ENCODE data around the gene GAB3. TPM values are rescaled to one million over a fixed set of nuclear protein-coding genes. Genes with fewer than 3 reads are reported as not detected.

Gene GAB3
- total and polyA plus RNA-seq, 2 experiments from 2014 or later: 0.89 to 1.8 TPM

DNA sequence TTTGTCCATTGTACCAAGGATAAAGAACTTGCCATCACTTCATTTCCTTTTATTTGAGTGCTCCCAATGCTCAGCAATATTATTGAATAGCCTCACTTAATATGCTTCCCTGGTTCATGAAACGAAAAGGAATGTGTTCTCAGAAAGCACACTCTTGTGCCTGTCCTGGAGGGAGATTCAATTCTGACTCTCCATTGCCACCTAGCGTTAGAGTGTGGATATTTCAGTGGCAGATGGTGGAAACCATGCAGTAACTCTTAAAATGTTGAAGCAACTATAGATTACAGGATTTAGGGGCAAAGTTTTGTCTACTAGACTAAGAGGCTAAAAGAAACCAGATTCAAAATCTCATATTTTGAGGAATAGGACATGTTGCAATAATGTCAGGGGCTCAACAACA is 36.0 kb downstream of the GAB3 start (continued):
- TF ChIP-seq, protein P1, sequence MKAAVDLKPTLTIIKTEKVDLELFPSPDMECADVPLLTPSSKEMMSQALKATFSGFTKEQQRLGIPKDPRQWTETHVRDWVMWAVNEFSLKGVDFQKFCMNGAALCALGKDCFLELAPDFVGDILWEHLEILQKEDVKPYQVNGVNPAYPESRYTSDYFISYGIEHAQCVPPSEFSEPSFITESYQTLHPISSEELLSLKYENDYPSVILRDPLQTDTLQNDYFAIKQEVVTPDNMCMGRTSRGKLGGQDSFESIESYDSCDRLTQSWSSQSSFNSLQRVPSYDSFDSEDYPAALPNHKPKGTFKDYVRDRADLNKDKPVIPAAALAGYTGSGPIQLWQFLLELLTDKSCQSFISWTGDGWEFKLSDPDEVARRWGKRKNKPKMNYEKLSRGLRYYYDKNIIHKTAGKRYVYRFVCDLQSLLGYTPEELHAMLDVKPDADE (IDR thresholded peaks at IDR 0.05): no peak
- no peak for TF ChIP-seq STAT1 (IDR thresholded peaks at IDR 0.05; ENCODE audit: unreplicated experiment)
- no peak for TF ChIP-seq EZH2 (IDR thresholded peaks at IDR 0.05; ENCODE audit: low read depth, unreplicated experiment)
- no peak for TF ChIP-seq ZNF331 (CRISPR knock-in tag; IDR thresholded peaks at IDR 0.05; ENCODE audit: low read depth)

DNA sequence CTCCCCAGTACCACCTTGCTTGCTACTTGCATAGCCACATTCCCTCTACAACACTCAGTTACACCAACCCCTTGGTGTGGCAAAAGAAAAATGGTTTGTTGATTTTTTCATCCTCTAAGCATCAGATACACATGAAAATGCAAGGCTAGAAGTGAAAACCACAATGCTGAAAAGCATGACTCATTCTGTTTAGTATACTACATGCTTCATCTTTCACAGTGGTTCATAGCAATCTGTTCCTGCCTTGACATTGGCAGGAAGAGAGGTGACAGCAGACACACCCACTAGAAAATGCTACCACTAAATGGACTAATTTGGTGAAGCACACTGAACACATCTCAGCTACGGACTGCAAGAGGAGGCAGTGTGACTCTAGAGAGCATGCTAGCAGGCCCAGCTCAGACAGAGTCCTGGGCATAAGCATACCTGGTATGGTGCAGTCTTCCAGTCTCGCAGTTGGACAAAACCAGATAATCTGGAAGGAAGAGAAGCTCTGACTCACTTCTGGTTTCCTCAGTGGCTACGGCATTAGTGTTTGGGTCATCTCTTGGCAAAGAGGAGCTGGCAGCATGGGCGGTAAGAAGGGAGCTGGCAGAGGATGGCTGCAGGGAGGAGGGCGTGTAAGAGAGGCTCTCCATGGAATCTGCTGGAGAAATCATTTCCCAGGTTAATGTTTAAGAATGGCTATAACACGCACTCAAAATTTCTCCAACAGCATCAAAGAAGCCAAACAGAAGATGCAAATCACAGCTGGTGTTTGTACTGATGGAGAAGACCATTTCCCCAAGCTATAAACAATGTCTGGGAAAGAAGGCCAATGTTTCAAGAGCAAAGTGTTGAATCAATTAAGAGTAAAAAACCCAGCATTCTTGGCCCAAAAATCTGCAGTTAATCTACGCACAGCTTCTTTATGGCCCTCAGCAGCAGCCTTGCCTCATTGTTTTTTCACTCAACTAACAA is 37.8 kb downstream of the GAB3 start:
- Histone ChIP-seq H3K4me2 (no peak overlapping the region), H3F3A (replicated peaks; ENCODE audit: low read depth) (no peaks in the 10 kb centered on the region), H3K79me2 (replicated peaks; ENCODE audit: insufficient read depth) (no peaks in the 10 kb centered on the region), H4K20me1 (replicated peaks; ENCODE audit: insufficient read depth) (no peaks in the 10 kb centered on the region), H3K4me1 (ENCODE audit: insufficient read depth) (no peaks in the 10 kb centered on the region), H3K27me3 (ENCODE audit: insufficient read depth) (no peaks in the 10 kb centered on the region), H3K36me3 (ENCODE audit: insufficient read depth) (no peaks in the 10 kb centered on the region), H3K27ac (ENCODE audit: low read depth) (no peak overlapping the region), H2AFZ (no peak overlapping the region), H3K4me3 (no peak overlapping the region), H3K9me2 (ENCODE audit: insufficient read depth) (no peaks in the 10 kb centered on the region)
- Mint-ChIP-seq H3K4me1 (peaks cover 2% of the 10 kb centered on the region; the same call in 1 of the 3 replicates), H3K36me3 (ENCODE audit: low read depth) (no peaks in the 10 kb centered on the region; the same call in 2 of the 3 replicates), H3K27ac (no peak overlapping the region), H3K9me3 (no peaks in the 10 kb centered on the region; the same call in 2 of the 3 replicates), H3K27me3 (ENCODE audit: insufficient read depth, low read depth, poor library complexity) (peaks cover 2% of the 10 kb centered on the region), H3K4me3 (no peak overlapping the region)
- DNase-seq (ENCODE audit: low spot score) (no peak), ATAC-seq (no peak)
- TF ChIP-seq STAT1 (IDR thresholded peaks at IDR 0.05; ENCODE audit: unreplicated experiment) (no peak), POLR2AphosphoS5 (IDR thresholded peaks at IDR 0.05; ENCODE audit: low read depth) (no peak), ZNF331 (CRISPR knock-in tag; IDR thresholded peaks at IDR 0.05; ENCODE audit: low read depth) (no peak), ZNF114 (CRISPR knock-in tag; IDR thresholded peaks at IDR 0.05) (no peak), CREB1 (CRISPR knock-in tag; IDR thresholded peaks at IDR 0.05; ENCODE audit: low read depth) (no peak), EZH2 (IDR thresholded peaks at IDR 0.05; ENCODE audit: low read depth, unreplicated experiment) (no peak), NANOG (IDR thresholded peaks at IDR 0.05; ENCODE audit: borderline replicate concordance) (no peak)
- TF ChIP-seq, protein P2, sequence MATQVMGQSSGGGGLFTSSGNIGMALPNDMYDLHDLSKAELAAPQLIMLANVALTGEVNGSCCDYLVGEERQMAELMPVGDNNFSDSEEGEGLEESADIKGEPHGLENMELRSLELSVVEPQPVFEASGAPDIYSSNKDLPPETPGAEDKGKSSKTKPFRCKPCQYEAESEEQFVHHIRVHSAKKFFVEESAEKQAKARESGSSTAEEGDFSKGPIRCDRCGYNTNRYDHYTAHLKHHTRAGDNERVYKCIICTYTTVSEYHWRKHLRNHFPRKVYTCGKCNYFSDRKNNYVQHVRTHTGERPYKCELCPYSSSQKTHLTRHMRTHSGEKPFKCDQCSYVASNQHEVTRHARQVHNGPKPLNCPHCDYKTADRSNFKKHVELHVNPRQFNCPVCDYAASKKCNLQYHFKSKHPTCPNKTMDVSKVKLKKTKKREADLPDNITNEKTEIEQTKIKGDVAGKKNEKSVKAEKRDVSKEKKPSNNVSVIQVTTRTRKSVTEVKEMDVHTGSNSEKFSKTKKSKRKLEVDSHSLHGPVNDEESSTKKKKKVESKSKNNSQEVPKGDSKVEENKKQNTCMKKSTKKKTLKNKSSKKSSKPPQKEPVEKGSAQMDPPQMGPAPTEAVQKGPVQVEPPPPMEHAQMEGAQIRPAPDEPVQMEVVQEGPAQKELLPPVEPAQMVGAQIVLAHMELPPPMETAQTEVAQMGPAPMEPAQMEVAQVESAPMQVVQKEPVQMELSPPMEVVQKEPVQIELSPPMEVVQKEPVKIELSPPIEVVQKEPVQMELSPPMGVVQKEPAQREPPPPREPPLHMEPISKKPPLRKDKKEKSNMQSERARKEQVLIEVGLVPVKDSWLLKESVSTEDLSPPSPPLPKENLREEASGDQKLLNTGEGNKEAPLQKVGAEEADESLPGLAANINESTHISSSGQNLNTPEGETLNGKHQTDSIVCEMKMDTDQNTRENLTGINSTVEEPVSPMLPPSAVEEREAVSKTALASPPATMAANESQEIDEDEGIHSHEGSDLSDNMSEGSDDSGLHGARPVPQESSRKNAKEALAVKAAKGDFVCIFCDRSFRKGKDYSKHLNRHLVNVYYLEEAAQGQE (IDR thresholded peaks at IDR 0.05; ENCODE audit: unreplicated experiment): no peak
- TF ChIP-seq, protein P3, sequence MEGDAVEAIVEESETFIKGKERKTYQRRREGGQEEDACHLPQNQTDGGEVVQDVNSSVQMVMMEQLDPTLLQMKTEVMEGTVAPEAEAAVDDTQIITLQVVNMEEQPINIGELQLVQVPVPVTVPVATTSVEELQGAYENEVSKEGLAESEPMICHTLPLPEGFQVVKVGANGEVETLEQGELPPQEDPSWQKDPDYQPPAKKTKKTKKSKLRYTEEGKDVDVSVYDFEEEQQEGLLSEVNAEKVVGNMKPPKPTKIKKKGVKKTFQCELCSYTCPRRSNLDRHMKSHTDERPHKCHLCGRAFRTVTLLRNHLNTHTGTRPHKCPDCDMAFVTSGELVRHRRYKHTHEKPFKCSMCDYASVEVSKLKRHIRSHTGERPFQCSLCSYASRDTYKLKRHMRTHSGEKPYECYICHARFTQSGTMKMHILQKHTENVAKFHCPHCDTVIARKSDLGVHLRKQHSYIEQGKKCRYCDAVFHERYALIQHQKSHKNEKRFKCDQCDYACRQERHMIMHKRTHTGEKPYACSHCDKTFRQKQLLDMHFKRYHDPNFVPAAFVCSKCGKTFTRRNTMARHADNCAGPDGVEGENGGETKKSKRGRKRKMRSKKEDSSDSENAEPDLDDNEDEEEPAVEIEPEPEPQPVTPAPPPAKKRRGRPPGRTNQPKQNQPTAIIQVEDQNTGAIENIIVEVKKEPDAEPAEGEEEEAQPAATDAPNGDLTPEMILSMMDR (conservative IDR thresholded peaks at IDR 0.05; ENCODE audit: low read depth in 2 of 2): no peak
